ENCODE results near the gene BMERB1.
A peak's percentile ranks its signal among the peaks of the same experiment; 100 is the strongest.
"Not testable (repeated sequence)": the region's sequence is repeated elsewhere in the genome, so short reads cannot be mapped to it uniquely, and the experiment has no call there.

BMERB1 gene

DNA sequence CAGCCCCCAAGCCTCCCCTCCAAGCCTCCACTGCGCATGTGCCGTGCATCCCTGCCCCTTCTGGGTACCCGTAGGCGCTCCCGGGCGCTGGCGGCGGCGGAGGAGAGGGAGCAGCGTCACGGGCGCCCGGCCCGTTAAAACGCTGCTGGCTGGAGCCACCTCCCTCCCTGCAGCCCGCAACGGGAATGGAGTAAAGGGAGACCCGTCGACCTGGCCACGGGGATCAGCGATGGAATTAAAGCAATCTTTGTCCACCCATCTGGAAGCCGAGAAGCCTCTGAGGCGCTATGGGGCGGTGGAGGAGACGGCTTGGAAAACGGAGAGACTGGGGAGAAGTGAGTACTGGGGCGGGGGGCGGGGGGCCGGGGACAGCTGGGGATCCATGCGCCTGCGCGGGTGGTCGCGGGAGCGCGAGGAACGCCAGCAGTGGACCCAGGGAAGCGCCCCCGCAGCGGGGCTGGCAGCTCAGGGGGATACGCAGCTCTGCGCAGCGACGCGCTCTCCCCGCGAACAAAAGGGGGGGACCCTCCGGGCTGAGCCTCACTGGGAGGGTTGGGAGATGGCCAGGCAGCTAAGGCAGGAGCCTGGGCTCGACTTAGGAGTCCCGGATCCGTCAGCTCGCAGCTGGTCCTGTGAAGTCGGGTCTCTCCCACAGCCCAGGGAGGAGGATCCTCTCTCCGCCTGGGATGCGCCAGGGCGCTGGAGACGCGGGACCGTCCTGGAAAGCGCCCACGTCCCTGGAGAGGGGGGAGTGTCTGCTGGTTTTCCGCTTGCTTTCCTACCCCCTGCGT lies at the start of gene BMERB1:
TSS of gene BMERB1 (plus strand) at position 164 of the 791 bp plus-strand sequence. CDS start at position 230, 66 bp downstream.
- peaks cover 6% of the 10 kb centered on the region for H3K4me1 ChIP-seq (ENCODE audit: insufficient read depth, low read length)
- H3K9me3 ChIP-seq (ENCODE audit: low read length): no peaks in the 10 kb centered on the region
- peak within 1 kb of the TSS; percentile 54 for H3K9ac ChIP-seq (ENCODE audit: low read length)
- peak within 1 kb of the TSS; percentile 35 for H3K27ac ChIP-seq (ENCODE audit: low read depth, low read length)
- H3K27me3 ChIP-seq (ENCODE audit: control insufficient read depth in 1 of 2, insufficient read depth in 2 of 2, low read length in 2 of 2): no peaks in the 10 kb centered on the region
- H3K36me3 ChIP-seq (ENCODE audit: insufficient read depth, low read length): no peaks in the 10 kb centered on the region
- H3K4me3 ChIP-seq (ENCODE audit: low read depth in 1 of 2, low read length in 2 of 2): peak within 1 kb of the TSS; percentile 86 to 90

DNA sequence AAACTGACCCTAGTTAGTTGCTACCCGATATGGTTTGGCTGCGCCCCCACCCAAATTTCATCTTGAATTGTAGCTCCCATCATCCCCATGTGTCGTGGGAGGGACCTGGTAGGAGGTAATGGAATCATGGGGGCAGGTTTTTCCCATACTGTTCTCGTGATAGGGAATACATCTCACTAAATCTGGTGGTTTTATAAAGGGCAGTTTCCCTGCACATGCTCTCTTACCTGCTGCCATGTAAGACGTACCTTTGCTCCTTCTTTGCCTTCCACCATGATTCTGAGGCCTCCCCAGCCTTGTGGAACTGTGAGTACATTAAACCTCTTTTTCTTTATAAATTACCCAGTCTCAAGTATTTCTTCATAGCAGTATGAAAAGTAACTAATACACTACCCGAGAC lies 46.3 kb upstream of the BMERB1 start:
- not testable (repeated sequence) for H3K9me3 ChIP-seq (ENCODE audit: low read length); H3K27ac ChIP-seq (ENCODE audit: low read depth, low read length); H3K9ac ChIP-seq (ENCODE audit: low read length); H3K4me1 ChIP-seq (ENCODE audit: insufficient read depth, low read length); H3K27me3 ChIP-seq (ENCODE audit: control insufficient read depth in 1 of 2, insufficient read depth in 2 of 2, low read length in 2 of 2); H3K4me3 ChIP-seq (ENCODE audit: low read depth in 1 of 2, low read length in 2 of 2); H3K36me3 ChIP-seq (ENCODE audit: insufficient read depth, low read length)

DNA sequence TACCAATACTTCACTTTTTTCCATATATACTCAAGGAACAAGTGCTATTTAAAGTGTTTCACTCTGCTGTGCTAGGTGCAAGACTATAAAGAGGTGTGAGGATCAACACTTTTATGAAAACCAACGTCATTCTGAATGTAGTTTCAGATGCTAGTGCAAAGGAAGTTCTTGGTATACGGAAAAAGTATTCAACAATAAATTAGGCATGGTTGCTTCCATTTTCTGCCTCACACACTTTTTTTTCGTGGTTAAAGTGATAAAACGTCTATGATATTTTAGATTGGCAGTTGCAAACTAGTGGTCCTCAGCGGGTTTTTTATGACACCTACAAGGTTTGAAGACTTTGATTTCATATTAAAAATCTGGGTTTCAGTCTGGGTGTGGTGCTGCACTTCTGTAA lies 44.5 kb upstream of the BMERB1 start:
- H3K27me3 ChIP-seq (ENCODE audit: control insufficient read depth in 1 of 2, insufficient read depth in 2 of 2, low read length in 2 of 2); H3K4me3 ChIP-seq (ENCODE audit: low read depth in 1 of 2, low read length in 2 of 2); H3K36me3 ChIP-seq (ENCODE audit: insufficient read depth, low read length); H3K9ac ChIP-seq (ENCODE audit: low read length); H3K4me1 ChIP-seq (ENCODE audit: insufficient read depth, low read length); H3K27ac ChIP-seq (ENCODE audit: low read depth, low read length); H3K9me3 ChIP-seq (ENCODE audit: low read length): not testable (repeated sequence)

DNA sequence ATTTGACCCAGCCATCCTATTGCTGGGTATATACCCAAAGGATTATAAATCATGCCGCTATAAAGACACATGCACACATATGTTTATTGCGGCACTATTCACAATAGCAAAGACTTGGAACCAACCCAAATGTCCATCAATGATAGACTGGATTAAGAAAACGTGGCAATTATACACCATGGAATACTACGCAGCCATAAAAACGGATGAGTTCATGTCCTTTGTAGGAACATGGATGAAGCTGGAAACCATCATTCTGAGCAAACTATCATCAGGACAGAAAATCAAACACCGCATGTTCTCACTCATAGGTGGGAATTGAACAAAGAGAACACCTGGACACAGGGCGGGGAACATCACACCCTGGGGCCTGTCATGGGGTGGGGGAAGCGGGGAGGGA lies 41.4 kb upstream of the BMERB1 start:
- not testable (repeated sequence) for H3K4me3 ChIP-seq (ENCODE audit: low read depth in 1 of 2, low read length in 2 of 2); H3K27me3 ChIP-seq (ENCODE audit: control insufficient read depth in 1 of 2, insufficient read depth in 2 of 2, low read length in 2 of 2); H3K4me1 ChIP-seq (ENCODE audit: insufficient read depth, low read length); H3K27ac ChIP-seq (ENCODE audit: low read depth, low read length); H3K36me3 ChIP-seq (ENCODE audit: insufficient read depth, low read length); H3K9me3 ChIP-seq (ENCODE audit: low read length); H3K9ac ChIP-seq (ENCODE audit: low read length)

DNA sequence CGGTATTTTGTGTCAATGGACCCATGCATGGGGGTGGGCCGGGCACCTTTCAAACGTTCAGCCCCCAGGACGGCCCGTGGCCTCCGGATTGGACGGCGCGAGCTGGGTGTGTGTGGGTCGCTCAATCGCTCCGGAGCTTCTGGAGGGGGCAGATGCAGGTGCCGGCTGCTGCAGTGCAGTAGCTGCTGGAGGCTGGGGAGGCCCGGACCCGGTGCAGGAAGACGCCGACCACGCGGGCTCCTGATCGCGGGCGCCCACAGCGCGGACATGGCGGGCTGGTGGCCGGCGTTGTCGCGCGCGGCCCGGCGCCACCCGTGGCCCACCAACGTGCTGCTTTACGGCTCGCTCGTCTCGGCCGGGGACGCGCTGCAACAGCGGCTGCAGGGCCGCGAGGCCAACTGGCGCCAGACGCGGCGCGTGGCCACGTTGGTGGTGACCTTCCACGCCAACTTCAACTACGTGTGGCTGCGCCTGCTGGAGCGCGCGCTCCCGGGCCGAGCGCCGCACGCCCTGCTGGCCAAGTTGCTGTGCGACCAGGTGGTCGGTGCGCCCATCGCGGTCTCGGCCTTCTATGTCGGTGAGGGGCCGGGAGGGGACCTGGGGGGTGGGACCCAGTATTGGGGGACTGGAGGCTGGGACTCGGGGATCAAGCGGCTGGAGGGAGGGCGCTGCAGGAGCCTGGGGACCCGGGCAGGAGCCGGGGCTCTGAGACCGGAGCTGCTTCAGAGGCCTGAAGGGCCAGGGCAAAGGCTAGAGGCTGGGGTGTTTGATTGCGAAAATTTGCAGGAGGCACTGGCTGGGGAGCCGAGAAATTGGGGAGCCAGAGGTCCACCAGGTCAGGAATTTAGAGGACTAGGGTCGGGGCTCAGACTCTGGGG lies 38.5 kb upstream of the BMERB1 start, which contains the start of gene MPV17L:
TSS of gene MPV17L (plus strand) at position 124 of the 878 bp plus-strand sequence. CDS start at position 268, 144 bp downstream.
- not testable (repeated sequence) for H3K4me1 ChIP-seq (ENCODE audit: insufficient read depth, low read length); H3K9me3 ChIP-seq (ENCODE audit: low read length); H3K9ac ChIP-seq (ENCODE audit: low read length); H3K36me3 ChIP-seq (ENCODE audit: insufficient read depth, low read length); H3K27me3 ChIP-seq (ENCODE audit: control insufficient read depth in 1 of 2, insufficient read depth in 2 of 2, low read length in 2 of 2)
- Histone ChIP-seq H3K27ac (ENCODE audit: low read depth, low read length) (peak within 1 kb of the TSS; percentile 58), H3K4me3 (ENCODE audit: low read depth in 1 of 2, low read length in 2 of 2) (peak within 1 kb of the TSS; percentile 55 to 80)

DNA sequence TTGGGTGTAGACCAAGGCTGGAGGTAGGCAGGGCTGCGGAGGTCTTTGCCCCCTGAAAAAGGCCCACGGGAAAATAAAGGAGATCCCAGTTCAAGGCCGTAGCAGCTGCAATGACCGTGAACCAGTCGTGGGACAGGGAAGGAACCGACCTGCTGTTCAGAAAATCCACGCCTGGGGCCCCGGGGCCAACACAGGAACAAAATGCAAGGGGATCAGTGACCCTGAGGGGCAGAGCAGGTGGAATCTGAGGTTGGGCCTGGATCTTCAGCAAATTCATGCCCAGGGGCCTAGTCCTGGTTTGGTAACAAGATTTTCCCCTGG lies 37.9 kb upstream of the BMERB1 start:
- H3K4me1 ChIP-seq (ENCODE audit: insufficient read depth, low read length); H3K9ac ChIP-seq (ENCODE audit: low read length); H3K27ac ChIP-seq (ENCODE audit: low read depth, low read length); H3K9me3 ChIP-seq (ENCODE audit: low read length); H3K36me3 ChIP-seq (ENCODE audit: insufficient read depth, low read length); H3K27me3 ChIP-seq (ENCODE audit: control insufficient read depth in 1 of 2, insufficient read depth in 2 of 2, low read length in 2 of 2): not testable (repeated sequence)
- H3K4me3 ChIP-seq (ENCODE audit: low read depth in 1 of 2, low read length in 2 of 2): peak overlapping the region; percentile 55 to 80

DNA sequence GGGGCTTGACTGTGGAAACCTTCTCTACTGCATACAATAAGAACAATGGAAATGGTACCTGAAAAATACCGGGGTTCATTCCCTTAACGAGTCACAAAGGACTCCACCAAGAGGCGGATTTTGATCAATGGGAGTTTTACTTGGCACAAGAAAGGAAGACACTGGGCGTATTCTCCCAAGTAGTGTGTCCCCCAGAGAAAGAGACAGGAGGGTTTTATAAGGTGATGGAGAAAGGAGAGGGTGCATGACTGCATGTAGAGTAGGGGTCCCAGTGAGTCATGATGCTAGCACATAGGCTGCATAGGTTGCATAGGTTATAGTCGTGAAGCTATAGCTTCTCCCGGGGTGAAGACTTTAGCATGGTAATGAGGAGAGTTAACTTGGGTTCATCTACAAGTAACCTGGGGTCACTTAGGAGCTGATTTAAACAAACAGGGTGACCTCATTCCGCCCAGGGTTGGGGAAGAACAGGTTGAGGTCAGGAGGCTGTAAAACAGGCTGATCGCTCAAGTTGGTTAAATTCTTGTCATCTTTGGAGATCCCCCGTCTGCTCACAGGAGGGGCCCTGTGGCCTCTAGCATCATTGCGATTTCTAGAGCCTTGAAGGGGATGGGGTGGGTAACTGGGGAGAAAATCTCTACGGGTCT lies 37.3 kb upstream of the BMERB1 start:
- Histone ChIP-seq H3K4me1 (ENCODE audit: insufficient read depth, low read length) (no peaks in the 10 kb centered on the region), H3K4me3 (ENCODE audit: low read depth in 1 of 2, low read length in 2 of 2) (no peak overlapping the region), H3K9ac (ENCODE audit: low read length) (no peak overlapping the region), H3K27me3 (ENCODE audit: control insufficient read depth in 1 of 2, insufficient read depth in 2 of 2, low read length in 2 of 2) (no peaks in the 10 kb centered on the region), H3K9me3 (ENCODE audit: low read length) (no peaks in the 10 kb centered on the region), H3K36me3 (ENCODE audit: insufficient read depth, low read length) (peaks cover 3% of the 10 kb centered on the region), H3K27ac (ENCODE audit: low read depth, low read length) (no peak overlapping the region)

DNA sequence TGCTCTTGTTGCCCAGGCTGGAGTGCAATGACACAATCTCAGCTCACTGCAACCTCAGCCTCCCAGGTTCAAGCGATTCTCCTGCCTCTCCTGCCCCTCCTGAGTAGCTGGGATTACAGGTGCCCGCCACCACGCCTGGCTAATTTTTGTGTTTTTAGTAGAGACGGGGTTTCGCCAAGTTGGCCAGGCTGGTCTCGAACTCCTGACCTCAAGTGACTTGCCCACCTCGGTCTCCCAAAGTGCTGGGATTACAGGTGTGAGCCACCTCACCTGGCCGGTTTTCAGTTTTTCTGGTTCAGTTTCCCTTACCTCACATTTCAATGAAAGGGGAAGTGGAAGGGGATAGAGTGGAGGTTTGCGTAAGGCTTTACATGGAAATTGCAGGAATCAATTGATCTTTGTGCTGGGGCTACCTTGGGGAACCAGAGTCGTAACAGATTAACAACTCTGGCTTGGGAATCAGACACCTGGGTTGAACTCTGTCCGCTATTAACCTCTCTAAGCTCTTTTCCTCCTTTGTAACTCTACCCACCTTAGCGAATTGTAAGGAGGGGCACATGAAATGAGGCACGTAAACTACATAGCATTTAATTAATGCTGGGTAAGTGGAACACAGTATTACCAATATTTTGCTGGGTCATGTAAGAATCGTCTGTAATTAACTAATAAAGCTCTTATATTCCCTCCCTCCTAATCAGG lies 35.6 kb upstream of the BMERB1 start:
- no peak overlapping the region for H3K27ac ChIP-seq (ENCODE audit: low read depth, low read length)
- H3K4me3 ChIP-seq (ENCODE audit: low read depth in 1 of 2, low read length in 2 of 2): no peak overlapping the region
- no peak overlapping the region for H3K9ac ChIP-seq (ENCODE audit: low read length)

DNA sequence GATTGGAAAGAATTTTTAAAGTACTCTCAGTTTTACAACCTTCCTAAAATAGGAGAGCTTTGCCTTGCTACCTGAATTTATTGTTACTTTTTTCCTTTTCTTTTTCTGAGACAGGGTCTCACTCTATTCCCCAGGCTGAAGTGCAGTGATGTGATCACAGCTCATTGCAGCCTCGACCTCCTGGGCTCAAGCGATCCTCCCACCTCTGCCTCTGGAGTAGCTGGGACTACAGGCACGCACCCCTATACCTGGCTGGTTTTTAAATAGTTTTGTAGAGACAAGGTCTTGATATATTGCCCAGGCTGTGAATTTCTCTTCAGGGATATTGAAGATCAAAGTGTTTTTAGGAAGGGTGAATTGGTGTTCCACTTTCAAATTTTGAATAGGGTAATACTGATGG lies 35.1 kb upstream of the BMERB1 start:
- Histone ChIP-seq H3K27ac (ENCODE audit: low read depth, low read length) (no peak overlapping the region), H3K36me3 (ENCODE audit: insufficient read depth, low read length) (peaks cover 10% of the 10 kb centered on the region), H3K27me3 (ENCODE audit: control insufficient read depth in 1 of 2, insufficient read depth in 2 of 2, low read length in 2 of 2) (no peaks in the 10 kb centered on the region), H3K9ac (ENCODE audit: low read length) (no peak overlapping the region), H3K4me3 (ENCODE audit: low read depth in 1 of 2, low read length in 2 of 2) (no peak overlapping the region), H3K4me1 (ENCODE audit: insufficient read depth, low read length) (no peaks in the 10 kb centered on the region), H3K9me3 (ENCODE audit: low read length) (no peaks in the 10 kb centered on the region)

More for the DNA sequence above, 35.6 kb upstream of the BMERB1 start:
- Histone ChIP-seq H3K27me3 (ENCODE audit: control insufficient read depth in 1 of 2, insufficient read depth in 2 of 2, low read length in 2 of 2) (no peaks in the 10 kb centered on the region), H3K9me3 (ENCODE audit: low read length) (no peaks in the 10 kb centered on the region), H3K4me1 (ENCODE audit: insufficient read depth, low read length) (no peaks in the 10 kb centered on the region), H3K36me3 (ENCODE audit: insufficient read depth, low read length) (peaks cover 10% of the 10 kb centered on the region)

DNA sequence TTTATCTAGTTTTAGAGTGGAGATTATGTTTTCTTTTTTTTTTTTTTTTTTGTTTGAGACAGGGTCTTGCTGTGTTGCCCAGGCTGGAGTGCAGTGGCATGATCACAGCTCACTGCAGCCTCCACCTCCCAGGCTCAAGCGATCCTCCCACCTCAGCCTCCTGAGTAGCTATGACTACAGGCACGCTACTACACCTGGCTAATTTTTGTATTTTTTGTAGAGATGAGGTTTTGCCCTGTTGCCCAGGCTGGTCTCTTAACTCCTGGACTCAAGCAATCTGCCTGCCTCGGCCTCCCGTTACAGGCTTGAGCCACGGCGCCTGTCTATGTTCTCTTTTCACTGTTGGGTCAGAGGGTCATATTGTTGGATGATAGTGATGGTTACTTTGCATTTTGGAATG lies 34.1 kb upstream of the BMERB1 start:
- not testable (repeated sequence) for H3K4me1 ChIP-seq (ENCODE audit: insufficient read depth, low read length); H3K9me3 ChIP-seq (ENCODE audit: low read length); H3K27me3 ChIP-seq (ENCODE audit: control insufficient read depth in 1 of 2, insufficient read depth in 2 of 2, low read length in 2 of 2); H3K9ac ChIP-seq (ENCODE audit: low read length); H3K36me3 ChIP-seq (ENCODE audit: insufficient read depth, low read length); H3K4me3 ChIP-seq (ENCODE audit: low read depth in 1 of 2, low read length in 2 of 2); H3K27ac ChIP-seq (ENCODE audit: low read depth, low read length)

DNA sequence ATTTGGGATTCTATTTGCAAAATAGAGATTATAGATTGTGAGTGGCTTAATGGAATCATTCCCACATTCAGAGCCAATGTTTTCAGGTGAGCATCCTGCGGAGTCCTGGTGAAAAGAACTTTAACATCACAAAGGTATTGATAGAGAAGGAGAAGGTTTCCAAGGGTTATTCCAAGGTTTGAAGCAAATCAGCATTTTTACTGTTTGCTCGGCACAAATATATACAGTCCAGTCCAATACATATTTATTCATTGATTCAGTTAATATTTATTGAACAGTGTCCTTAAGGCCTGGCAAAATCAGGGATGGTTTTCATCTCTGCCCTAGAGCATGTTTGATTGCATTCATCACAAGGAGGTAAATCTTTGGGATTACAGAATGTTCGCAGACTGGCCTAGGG lies 32.4 kb upstream of the BMERB1 start:
- Histone ChIP-seq H3K4me1 (ENCODE audit: insufficient read depth, low read length) (no peaks in the 10 kb centered on the region), H3K4me3 (ENCODE audit: low read depth in 1 of 2, low read length in 2 of 2) (no peak overlapping the region), H3K36me3 (ENCODE audit: insufficient read depth, low read length) (peaks cover 10% of the 10 kb centered on the region), H3K9me3 (ENCODE audit: low read length) (no peaks in the 10 kb centered on the region), H3K9ac (ENCODE audit: low read length) (no peak overlapping the region), H3K27me3 (ENCODE audit: control insufficient read depth in 1 of 2, insufficient read depth in 2 of 2, low read length in 2 of 2) (no peaks in the 10 kb centered on the region), H3K27ac (ENCODE audit: low read depth, low read length) (no peak overlapping the region)
